VCaP (cell line): ENCODE results near the gene CCDC154.

ENCODE experiments used
- H3K27ac ChIP-seq: fragments of 450-650 bp; 2 replicates; pipeline ENCODE4 v1.5.1; 2017
- CTCF ChIP-seq: fragments of 450-650 bp; conservative IDR thresholded peaks from 2 replicates; pipeline ENCODE4 v1.5.1; 2017; ENCODE audit warnings: mild to moderate bottlenecking, moderate library complexity

Gene CCDC154

GRCh38 chr16:1395444-1396031, 48.8 kb downstream of the CCDC154 start:
- H3K27ac ChIP-seq, result no peak overlapping the region
- TF ChIP-seq CTCF, result no peak

- no peak overlapping the region for H3K27ac ChIP-seq
- no peak for TF ChIP-seq CTCF
Observed at GRCh38 chr16:1394367-1394951, 49.9 kb downstream of the CCDC154 start.

GRCh38 chr16:1393613-1394176, 50.7 kb downstream of the CCDC154 start:
- no peak overlapping the region for H3K27ac ChIP-seq
- TF ChIP-seq CTCF, result no peak

GRCh38 chr16:1392826-1393225, 51.5 kb downstream of the CCDC154 start:
- no peak for TF ChIP-seq CTCF
- H3K27ac ChIP-seq, result no peak overlapping the region

GRCh38 chr16:1390239-1390779, 54.0 kb downstream of the CCDC154 start:
- TF ChIP-seq CTCF, result no peak
- H3K27ac ChIP-seq, result no peak overlapping the region

- no peak for TF ChIP-seq CTCF
- H3K27ac ChIP-seq, result no peak overlapping the region
Observed at GRCh38 chr16:1389762-1390161, 54.6 kb downstream of the CCDC154 start.

- H3K27ac ChIP-seq, result no peak overlapping the region
Observed at GRCh38 chr16:1387331-1387730, 57.0 kb downstream of the CCDC154 start.

More at GRCh38 chr16:1387331-1387730, 57.0 kb downstream of the CCDC154 start:
- TF ChIP-seq CTCF, result no peak
